GM12878 (cell line): ENCODE data around the gene COMMD1. TPM values are rescaled to one million over a fixed set of nuclear protein-coding genes. Genes with fewer than 3 reads are reported as not detected.
A peak's percentile ranks its signal among the peaks of the same experiment; 100 is the strongest.

Experiments
- ATAC-seq: fragments of 200-7000 bp; cut with Tn5 transposase; 3 replicates; pipeline ENCODE4 v1.9.1; 2020; ENCODE audit warnings: mild to moderate bottlenecking, moderate library complexity
- BruUV-seq: library from RNA; stranded (reverse); fragments of 400-500 nt; replicated peaks from 2 replicates; lab custom pipeline; 2021; lab: Mats Ljungman, UMichigan
- CTCF ChIA-PET: fragments of 300-600 bp; sonication (Branson Sonifier 250); formaldehyde crosslinking; extraction: SDS; loops from one replicate; lab custom pipeline; 2021; ENCODE audit warnings: inconsistent platforms; lab: Yijun Ruan, JAX
- POLR2A ChIA-PET: fragments of 350-600 bp; formaldehyde crosslinking; extraction: SDS; loops from one replicate; lab custom pipeline; 2021; ENCODE audit warnings: inconsistent platforms; lab: Charles Lee
- RAD21 ChIA-PET: fragments of 300-600 bp; sonication (Branson Sonifier 250); formaldehyde crosslinking; loops from one replicate; lab custom pipeline; 2023; ENCODE audit warnings: antibody characterized with exemption; ENCODE audit not compliant: unreplicated experiment; lab: Charles Lee
- SMC1A ChIA-PET: fragments of 300-600 bp; sonication (Branson Sonifier 250); formaldehyde crosslinking; loops from one replicate; lab custom pipeline; 2023; ENCODE audit not compliant: unreplicated experiment, uncharacterized antibody; lab: Charles Lee
- DNase-seq: peaks from one replicate; pipeline ENCODE4 v3.0.0-alpha.2; 2011; ENCODE audit warnings: low read depth, low spot score
- FAIRE-seq: peaks from 3 replicates; lab custom pipeline; 2011; peaks lifted over from hg19 to GRCh38; lab: Jason Lieb, UNC
- H2AFZ ChIP-seq: 2 replicates; pipeline ENCODE4 v1.6.0; 2011; ENCODE audit warnings: low read depth, low read length, control low read depth; ENCODE audit not compliant: control insufficient read depth
- H3K27ac ChIP-seq: 2 replicates; pipeline ENCODE4 v1.5.1; 2011; ENCODE audit warnings: control low read depth; ENCODE audit not compliant: control insufficient read depth, insufficient read depth
- H3K27me3 ChIP-seq, 2 experiments: replicated peaks in 1 of 2; 2 replicates each; pipeline versions ENCODE4 v1.6.0 to v1.6.1; 2011; ENCODE audit warnings: low read length in 1 of 2; ENCODE audit not compliant: control insufficient read depth in 2 of 2, insufficient read depth in 2 of 2
- H3K36me3 ChIP-seq, 2 experiments: 2 replicates each; pipeline ENCODE4 v1.5.1; 2011; ENCODE audit warnings: low read length in 1 of 2; ENCODE audit not compliant: control insufficient read depth in 2 of 2, insufficient read depth in 2 of 2
- H3K4me1 ChIP-seq: 2 replicates; pipeline ENCODE4 v1.6.1; 2011; ENCODE audit warnings: mild to moderate bottlenecking, low read length, moderate library complexity, mixed read lengths; ENCODE audit not compliant: control insufficient read depth, insufficient read depth
- H3K4me2 ChIP-seq: 2 replicates; pipeline ENCODE4 v1.6.0; 2011; ENCODE audit warnings: control low read depth; ENCODE audit not compliant: control insufficient read depth, insufficient read depth
- H3K4me3 ChIP-seq: fragments of 200-600 bp; sonication (generic); 2 replicates; pipeline ENCODE4 v1.5.1; 2016
- H3K79me2 ChIP-seq: 2 replicates; pipeline ENCODE4 v1.6.0; 2011; ENCODE audit warnings: low read length; ENCODE audit not compliant: control insufficient read depth, insufficient read depth
- H3K9ac ChIP-seq: 2 replicates; pipeline ENCODE4 v1.8.0; 2011; ENCODE audit warnings: low read length, control low read depth, mixed read lengths; ENCODE audit not compliant: control insufficient read depth, insufficient read depth
- H3K9me3 ChIP-seq: replicated peaks from 3 replicates; pipeline ENCODE4 v1.5.1; 2011; ENCODE audit warnings: mild to moderate bottlenecking, low read length; ENCODE audit not compliant: control insufficient read depth, insufficient read depth
- H4K20me1 ChIP-seq: 2 replicates; pipeline ENCODE4 v1.6.0; 2011; ENCODE audit not compliant: control insufficient read depth, insufficient read depth
- ASH2L ChIP-seq: fragments of 300-600, 200-600 bp; sonication (generic); IDR thresholded peaks from 2 replicates; pipeline ENCODE4 v1.6.1; 2017; ENCODE audit warnings: low read depth, mild to moderate bottlenecking, borderline replicate concordance
- ATF7 ChIP-seq: fragments of 450-650 bp; IDR thresholded peaks from 2 replicates; pipeline ENCODE4 v1.6.1; 2016; ENCODE audit warnings: low read depth, mild to moderate bottlenecking
- E4F1 ChIP-seq: fragments of 450-650 bp; IDR thresholded peaks from 2 replicates; pipeline ENCODE4 v1.6.1; 2018; ENCODE audit warnings: borderline replicate concordance, mild to moderate bottlenecking; ENCODE audit not compliant: partially characterized antibody
- KLF5 ChIP-seq: fragments of 450-650 bp; IDR thresholded peaks from 2 replicates; pipeline ENCODE4 v1.6.1; 2014; ENCODE audit warnings: mild to moderate bottlenecking; ENCODE audit not compliant: partially characterized antibody
- NR2C2 ChIP-seq: IDR thresholded peaks from 2 replicates; pipeline ENCODE4 v1.6.1; 2011; ENCODE audit warnings: borderline replicate concordance, low read depth; ENCODE audit not compliant: control insufficient read depth, insufficient read length
- PML ChIP-seq: IDR thresholded peaks from 2 replicates; pipeline ENCODE4 v1.6.1; 2012; ENCODE audit warnings: low read length, inconsistent platforms
- SRF ChIP-seq, 2 experiments: IDR thresholded peaks; 2 replicates each; pipeline ENCODE4 v1.6.1; 2011; ENCODE audit warnings: low read depth in 2 of 2, low read length in 2 of 2, mild to moderate bottlenecking in 1 of 2, moderate library complexity in 1 of 2
- WGBS: methylation state at CpG from one replicate; pipeline ENCODE4 v1.1.6; 2016; ENCODE audit warnings: low lambda C conversion rate; ENCODE audit not compliant: insufficient replicate concordance, insufficient coverage; ENCODE audit errors: missing lambda C conversion rate; 5-methylcytosine and 5-hydroxymethylcytosine counted together
- in situ Hi-C: fragments of 300-500 bp; cut with MboI; formaldehyde crosslinking; loops from 9 replicates; pipeline ENCODE4 v1.14.3; 2018; ENCODE audit warnings: mixed read lengths
- intact Hi-C: fragments of 100-400 bp; cut with micrococcal nuclease; formaldehyde crosslinking; loops from one replicate; pipeline ENCODE4 v1.14.2; 2022; ENCODE audit not compliant: unreplicated experiment
- polyA plus RNA-seq, 11 experiments: library from polyadenylated mRNA; depleted of rRNA in 4 of 11; unstranded in 6 of 11; stranded (reverse) in 5 of 11; fragments of >200 nt; fragmentation: Nextera tagmentation in 4 of 11; fragmentation: Illumina TruSeq in 1 of 11; extraction: Ambion mirVana in 4 of 11; extraction: Trizol in 1 of 11; gene quantifications; 1 replicate in 1 of 11; 2 replicates in 10 of 11; pipeline versions ENCODE4 v1.2.1 to v1.2.3, GENCODE V29; 2011 to 2016; ENCODE audit warnings: inconsistent platforms in 2 of 11, missing spikeins in 2 of 11, low read depth in 1 of 11
- total RNA-seq, 4 experiments: library from RNA; depleted of rRNA in 3 of 4; stranded (reverse); fragments of >200 nt in 3 of 4; fragmentation: Illumina TruSeq in 1 of 4; extraction: Trizol in 1 of 4; gene quantifications; 2 replicates each; pipeline versions ENCODE4 v1.2.1 to v1.2.3, GENCODE V29; 2013 to 2021

Gene COMMD1
- total and polyA plus RNA-seq, 10 of the 15 experiments (the other 5 are each of a cell fraction or from before 2014, with no cell fraction given): 39.7 to 210 (median 53.7) TPM

- Histone ChIP-seq H3K9me3 (no peaks in the 10 kb centered on the region), H3K4me1 (peaks cover 5% of the 10 kb centered on the region; the same call in 1 of the 2 replicates), H3K9ac (no peak overlapping the region), H3K4me3 (no peak overlapping the region), H3K27me3 (no peaks in the 10 kb centered on the region), H3K4me2 (no peak overlapping the region), H2AFZ (no peak overlapping the region), H4K20me1 (no peaks in the 10 kb centered on the region), H3K36me3 (no peaks in the 10 kb centered on the region), H3K79me2 (no peaks in the 10 kb centered on the region), H3K27ac (no peak overlapping the region)
- intact Hi-C loops (no loop called here), in situ Hi-C loops (no loop called here)
- ChIA-PET POLR2A (no interaction called here), CTCF (interaction anchor here (1.6 kb wide), 1 partner anchor 19 kb away, joined by 6 read pairs; no protein-coding TSS in a partner anchor), RAD21 (no interaction called here), SMC1A (interaction anchor here (0.7 to 4.1 kb wide), 6 partner anchors 13 to 233 kb away, joined by 3 to 18 read pairs (median 3); no protein-coding TSS in a partner anchor)
- peak; percentile 44; the same call in 1 of the 2 replicates for TF ChIP-seq ATF7
- no peak for TF ChIP-seq E4F1
- no peak for TF ChIP-seq PML
- TF ChIP-seq SRF (IDR thresholded peaks at IDR 0.05; ENCODE audit: low read depth in 2 of 2, low read length in 2 of 2): no peak
- TF ChIP-seq NR2C2: no peak
- no peak for TF ChIP-seq ASH2L
- no peak for TF ChIP-seq KLF5
- ATAC-seq (no peak), DNase-seq (no peak), FAIRE-seq (no peak)
- no TSS peak for BruUV-seq
- 76% methylated on average over 5 of the region's 5 CpGs for WGBS
Measured at GRCh38 chr2:62178741-62179271, 273.3 kb downstream of the COMMD1 start.
